Endothelial cell of umbilical vein (primary cell): ENCODE results near the gene SAP130. TPM values are rescaled to one million over a fixed set of nuclear protein-coding genes. Genes with fewer than 3 reads are reported as not detected.

ENCODE experiments used
- BruUV-seq: library from RNA; stranded (reverse); fragments of 400-500 nt; replicated peaks from 2 replicates; lab custom pipeline; 2021; lab: Mats Ljungman, UMichigan
- CTCF ChIA-PET: fragments of 300-600, 350-600 bp; sonication (Branson Sonifier 250); formaldehyde crosslinking; loops from one replicate; lab custom pipeline; 2021; ENCODE audit warnings: antibody characterized with exemption, inconsistent platforms; lab: Charles Lee
- POLR2A ChIA-PET: fragments of 300-600, 350-600 bp; sonication (Branson Sonifier 250); formaldehyde crosslinking; loops from one replicate; lab custom pipeline; 2021; ENCODE audit warnings: antibody characterized with exemption, inconsistent platforms; lab: Charles Lee
- DNase-seq: peaks from one replicate; pipeline ENCODE4 v3.0.0-alpha.2; 2011; ENCODE audit warnings: low read depth, low spot score
- FAIRE-seq: peaks from 2 replicates; lab custom pipeline; 2011; peaks lifted over from hg19 to GRCh38; lab: Jason Lieb, UNC
- H2AFZ ChIP-seq: 2 replicates; pipeline ENCODE4 v1.6.0; 2012; ENCODE audit warnings: low read depth, low read length, control low read depth, inconsistent platforms
- H3K27ac ChIP-seq: 2 replicates; pipeline ENCODE4 v1.5.1; 2011; ENCODE audit warnings: low read depth, mild to moderate bottlenecking, control low read depth, low read length, moderate library complexity; ENCODE audit not compliant: insufficient read depth
- H3K27me3 ChIP-seq, 2 experiments: 2 replicates each; pipeline versions ENCODE4 v1.6.0 to v1.6.1; 2011; ENCODE audit warnings: low read length in 2 of 2, mixed read lengths in 1 of 2; ENCODE audit not compliant: control insufficient read depth in 2 of 2, insufficient read depth in 2 of 2
- H3K36me3 ChIP-seq, 2 experiments: 2 replicates in 1 of 2; 3 replicates in 1 of 2; pipeline ENCODE4 v1.5.1; 2011; ENCODE audit warnings: low read length in 2 of 2, mild to moderate bottlenecking in 1 of 2, moderate library complexity in 1 of 2; ENCODE audit not compliant: control insufficient read depth in 2 of 2, insufficient read depth in 2 of 2; ENCODE audit errors: extremely low read depth in 1 of 2
- H3K4me1 ChIP-seq: 3 replicates; pipeline ENCODE4 v1.5.1; 2011; ENCODE audit warnings: mild to moderate bottlenecking, low read length; ENCODE audit not compliant: control insufficient read depth, insufficient read depth; ENCODE audit errors: extremely low read depth
- H3K4me2 ChIP-seq: 2 replicates; pipeline ENCODE4 v1.6.1; 2011; ENCODE audit warnings: low read length, control low read depth, mixed read lengths; ENCODE audit not compliant: insufficient read depth
- H3K4me3 ChIP-seq, 3 experiments: fragments of 200-600 bp in 1 of 3; sonication (generic), shearing (Covaris generic) in 1 of 3; replicated peaks in 1 of 3; 2 replicates each; pipeline ENCODE4 v1.5.1; 2011 to 2016; ENCODE audit warnings: control low read depth in 3 of 3, low read length in 3 of 3, mild to moderate bottlenecking in 2 of 3, inconsistent platforms in 1 of 3, low read depth in 1 of 3, moderate library complexity in 1 of 3; ENCODE audit not compliant: insufficient read depth in 1 of 3
- H3K79me2 ChIP-seq: 2 replicates; pipeline ENCODE4 v1.6.0; 2012; ENCODE audit warnings: low read length, inconsistent platforms; ENCODE audit not compliant: control insufficient read depth, insufficient read depth
- H3K9ac ChIP-seq: replicated peaks from 2 replicates; pipeline ENCODE3; 2011; ENCODE audit warnings: low read length, control low read depth; ENCODE audit not compliant: insufficient read depth; ENCODE audit errors: extremely low read depth
- H3K9me1 ChIP-seq: replicated peaks from 3 replicates; pipeline ENCODE4 v1.6.0; 2011; ENCODE audit warnings: mild to moderate bottlenecking, low read length; ENCODE audit not compliant: control insufficient read depth, insufficient read depth; ENCODE audit errors: extremely low read depth
- H3K9me3 ChIP-seq: replicated peaks from 2 replicates; pipeline ENCODE4 v1.5.1; 2012; ENCODE audit warnings: low read length, inconsistent platforms; ENCODE audit not compliant: control insufficient read depth, insufficient read depth
- H4K20me1 ChIP-seq: replicated peaks from 2 replicates; pipeline ENCODE3; 2011; ENCODE audit warnings: mild to moderate bottlenecking, low read length; ENCODE audit not compliant: control insufficient read depth, insufficient read depth; ENCODE audit errors: extremely low read depth
- CTCF ChIP-seq, 2 donors: IDR thresholded peaks; 1 replicate in 1 of 2; 2 replicates in 1 of 2; pipeline ENCODE4 v1.5.1; 2011; ENCODE audit warnings: low read length in 2 of 2, mild to moderate bottlenecking in 2 of 2, moderate library complexity in 2 of 2, control low read depth in 1 of 2, inconsistent platforms in 1 of 2, low read depth in 1 of 2; ENCODE audit not compliant: insufficient read depth in 1 of 2; ENCODE audit errors: extremely low read depth in 1 of 2
- EZH2 ChIP-seq: IDR thresholded peaks from 2 replicates; pipeline ENCODE4 v1.6.1; 2012; ENCODE audit warnings: borderline replicate concordance, low read depth, mild to moderate bottlenecking, moderate library complexity, low read length, inconsistent platforms; ENCODE audit not compliant: severe bottlenecking
- FOS ChIP-seq: IDR thresholded peaks from 2 replicates; pipeline ENCODE4 v1.6.1; 2011; ENCODE audit warnings: mild to moderate bottlenecking, low read length, moderate library complexity, borderline replicate concordance; ENCODE audit not compliant: insufficient read depth
- GATA2 ChIP-seq: IDR thresholded peaks from 2 replicates; pipeline ENCODE4 v1.7.0; 2011; ENCODE audit warnings: low read depth, mild to moderate bottlenecking, moderate library complexity, mixed read lengths, low read length; ENCODE audit not compliant: insufficient read length, insufficient read depth
- JUN ChIP-seq: IDR thresholded peaks from 2 replicates; pipeline ENCODE4 v1.6.1; 2011; ENCODE audit warnings: borderline replicate concordance, low read depth; ENCODE audit not compliant: insufficient read length, insufficient read depth
- MAX ChIP-seq: IDR thresholded peaks from 2 replicates; pipeline ENCODE4 v1.6.1; 2011; ENCODE audit not compliant: insufficient read depth, insufficient read length
- MYC ChIP-seq: IDR thresholded peaks from one replicate; pipeline ENCODE4 v1.6.1; 2011; ENCODE audit warnings: mild to moderate bottlenecking, low read depth, low read length
- POLR2A ChIP-seq: IDR thresholded peaks from 2 replicates; pipeline ENCODE4 v1.6.1; 2012; ENCODE audit warnings: low read depth, mild to moderate bottlenecking, control low read depth, low read length
- POLR2AphosphoS5 ChIP-seq: IDR thresholded peaks from 2 replicates; pipeline ENCODE4 v1.6.1; 2012; ENCODE audit warnings: low read depth, mild to moderate bottlenecking, control low read depth, low read length, moderate library complexity; ENCODE audit not compliant: insufficient read depth
- dilution Hi-C: fragments of 300-500 bp; cut with MboI; formaldehyde crosslinking; loops from one replicate; pipeline ENCODE4 v1.15.0; 2019; ENCODE audit warnings: low sequenced_read_pairs; ENCODE audit not compliant: extremely low pct_ligation_motif_present
- intact Hi-C: fragments of 100-400 bp; cut with micrococcal nuclease; formaldehyde crosslinking; loops from one replicate; pipeline ENCODE4 v1.10.0; 2022
- polyA plus RNA-seq, 4 experiments: library from polyadenylated mRNA; depleted of rRNA in 3 of 4; stranded (reverse) in 3 of 4; unstranded in 1 of 4; fragments of >200 nt; gene quantifications; 2 replicates each; pipeline versions ENCODE4 v1.2.1 to v1.2.3, GENCODE V29; 2011 to 2012; ENCODE audit warnings: missing spikeins in 1 of 4
- total RNA-seq: library from RNA; stranded (reverse); gene quantifications from 2 replicates; pipeline ENCODE4 v1.2.3, GENCODE V29; 2021

The SAP130 gene
- total and polyA plus RNA-seq, 2 donors (not counting 3 experiments of a cell fraction or from before 2014, with no cell fraction given): 26.8 to 34.3 TPM

- no peaks in the 10 kb centered on the region for H3K9me1 ChIP-seq
- H3K4me1 ChIP-seq: no peaks in the 10 kb centered on the region
- intact Hi-C loops (no loop called here), dilution Hi-C loops (no loop called here)
- CTCF ChIA-PET: interaction anchor here (1.1 kb wide), 1 partner anchor 18 kb away, joined by 3 read pairs; no protein-coding TSS in a partner anchor
- H4K20me1 ChIP-seq: no peaks in the 10 kb centered on the region
- H2AFZ ChIP-seq: no peak overlapping the region
- H3K27ac ChIP-seq: no peak overlapping the region
- no peaks in the 10 kb centered on the region for H3K27me3 ChIP-seq
- TF ChIP-seq FOS: no peak
- H3K4me2 ChIP-seq: no peak overlapping the region
- BruUV-seq: TSS peak; percentile 62
- H3K9ac ChIP-seq: no peak overlapping the region
- POLR2A ChIA-PET: no interaction called here
- H3K79me2 ChIP-seq: no peaks in the 10 kb centered on the region
- peaks cover 12 to 19% of the 10 kb centered on the region in 2 experiments for H3K36me3 ChIP-seq
- no peak overlapping the region for H3K4me3 ChIP-seq
- FAIRE-seq (no peak), DNase-seq (no peak)
- no peaks in the 10 kb centered on the region for H3K9me3 ChIP-seq
Observed at GRCh38 chr2:127941461-127941860, 86.4 kb downstream of the SAP130 start.

- intact Hi-C loops: no loop called here
- no peak for DNase-seq
- Histone ChIP-seq H3K9ac (no peak overlapping the region), H2AFZ (no peak overlapping the region), H3K9me3 (no peaks in the 10 kb centered on the region), H3K4me2 (no peak overlapping the region), H3K79me2 (no peaks in the 10 kb centered on the region), H3K36me3 (peaks cover 8 to 19% of the 10 kb centered on the region in 2 experiments), H3K4me1 (no peaks in the 10 kb centered on the region), H3K27me3 (no peaks in the 10 kb centered on the region), H3K9me1 (no peaks in the 10 kb centered on the region), H4K20me1 (no peaks in the 10 kb centered on the region), H3K27ac (no peak overlapping the region), H3K4me3 (no peak overlapping the region)
- no peak for FAIRE-seq
- BruUV-seq: no TSS peak
- dilution Hi-C loops: no loop called here
- TF ChIP-seq MYC (no peak), POLR2AphosphoS5 (no peak), FOS (no peak), CTCF (IDR thresholded peaks at IDR 0.05; ENCODE audit: extremely low read depth in 1 of 2, insufficient read depth in 1 of 2, low read depth in 1 of 2, low read length in 2 of 2) (no peak), EZH2 (no peak), MAX (no peak), POLR2A (no peak), GATA2 (no peak), JUN (no peak)
- CTCF ChIA-PET: no interaction called here
- POLR2A ChIA-PET: no interaction called here
Observed at GRCh38 chr2:127940641-127941040, 87.2 kb downstream of the SAP130 start.
